Measurements from ENCODE around the gene MORC2.

MORC2 gene

GRCh38 chr22:30892286-30892685 is 76.3 kb downstream of the MORC2 start:
- Histone ChIP-seq H3K36me3 (ENCODE audit: control insufficient read depth in 2 of 2, insufficient read depth in 1 of 2, low read length in 2 of 2) (peaks cover 0 to 61% of the 10 kb centered on the region in 2 experiments; a peak in 2 of 3 replicates), H3K9me3 (ENCODE audit: control insufficient read depth, insufficient read depth, low read depth, low read length) (no peaks in the 10 kb centered on the region), H3K4me3 (ENCODE audit: low read depth, low read length) (no peak overlapping the region), H3K4me1 (ENCODE audit: control insufficient read depth, insufficient read depth, low read length) (no peaks in the 10 kb centered on the region), H3K27ac (ENCODE audit: extremely low read depth, low read depth, low read length) (no peak overlapping the region)
- CTCF ChIA-PET = interaction anchor here (0.6 to 3.3 kb wide), 2 partner anchors 52 to 130 kb away, joined by 3 to 48 read pairs; no protein-coding TSS in a partner anchor
- POLR2A ChIA-PET = no interaction called here
- TF ChIP-seq ZNF324 (tag by site-specific recombination; IDR thresholded peaks at IDR 0.05) (no peak), ZNF518A (tag by site-specific recombination; conservative IDR thresholded peaks at IDR 0.05; ENCODE audit: low read depth) (no peak), ZNF211 (tag by site-specific recombination; IDR thresholded peaks at IDR 0.05; ENCODE audit: low read depth) (no peak), PRDM4 (tag by site-specific recombination; IDR thresholded peaks at IDR 0.05) (no peak), ZNF701 (tag by site-specific recombination; IDR thresholded peaks at IDR 0.05) (no peak), ZSCAN18 (tag by site-specific recombination; IDR thresholded peaks at IDR 0.05) (no peak), EGR2 (tag by site-specific recombination; IDR thresholded peaks at IDR 0.05; ENCODE audit: low read depth) (no peak), PRDM6 (tag by site-specific recombination; IDR thresholded peaks at IDR 0.05) (no peak), ZNF140 (tag by site-specific recombination; IDR thresholded peaks at IDR 0.05) (no peak), ZNF18 (tag by site-specific recombination; IDR thresholded peaks at IDR 0.05) (no peak), ZNF404 (tag by site-specific recombination; IDR thresholded peaks at IDR 0.05) (no peak), ZSCAN16 (tag by site-specific recombination; IDR thresholded peaks at IDR 0.05) (no peak), ZNF792 (tag by site-specific recombination; IDR thresholded peaks at IDR 0.05) (no peak)
